Transverse colon (tissue), 4 donors: ENCODE measurements around the gene ZNF143. TPM values are rescaled to one million over a fixed set of nuclear protein-coding genes. Genes with fewer than 3 reads are reported as not detected.

Source experiments
- DNase-seq: peaks from one replicate; pipeline ENCODE4 v3.0.0-alpha.2; 2019
- H3K27ac ChIP-seq, 4 donors: fragments of 200-600 bp; sonication (generic); 2 replicates each; pipeline ENCODE4 v1.5.1; 2016 to 2018; ENCODE audit warnings: inconsistent platforms in 4 of 4
- H3K27me3 ChIP-seq: fragments of 200-600 bp; sonication (generic); 2 replicates; pipeline ENCODE4 v1.5.1; 2017; ENCODE audit warnings: inconsistent platforms
- H3K36me3 ChIP-seq, 4 donors: fragments of 200-600 bp; sonication (generic); 2 replicates each; pipeline ENCODE4 v1.5.1; 2017 to 2019; ENCODE audit warnings: inconsistent platforms in 4 of 4
- H3K4me1 ChIP-seq, 4 donors: fragments of 200-600 bp; sonication (generic); 2 replicates each; pipeline ENCODE4 v1.5.1; 2017 to 2020; ENCODE audit warnings: inconsistent platforms in 4 of 4
- H3K4me3 ChIP-seq, 4 donors: fragments of 200-600 bp; sonication (generic); 1 replicate in 1 of 4; 2 replicates in 3 of 4; pipeline versions ENCODE4 v1.5.1 to v1.6.1; 2017 to 2019; ENCODE audit warnings: inconsistent platforms in 4 of 4
- H3K9me3 ChIP-seq, 2 donors: fragments of 200-600 bp; sonication (generic); 2 replicates each; pipeline ENCODE4 v1.5.1; 2017 to 2019; ENCODE audit warnings: inconsistent platforms in 2 of 2
- EP300 ChIP-seq: sonication (generic); formaldehyde crosslinking; IDR thresholded peaks from one replicate; pipeline ENCODE4 v1.6.1; 2017; ENCODE audit warnings: antibody characterized with exemption, low read depth
- POLR2A ChIP-seq: fragments of 450-650 bp; IDR thresholded peaks from one replicate; pipeline ENCODE4 v1.6.1; 2016; ENCODE audit warnings: antibody characterized with exemption, mild to moderate bottlenecking, moderate library complexity
- POLR2AphosphoS5 ChIP-seq, 3 donors: sonication (generic); formaldehyde crosslinking; IDR thresholded peaks; one replicate each; pipeline ENCODE4 v1.6.1; 2016; ENCODE audit warnings: antibody characterized with exemption in 3 of 3
- whole genome bisulfite sequencing, 2 donors: methylation state at CpG; one replicate each; pipeline ENCODE4 v1.1.5; 2018; ENCODE audit warnings: low coverage in 1 of 2; 5-methylcytosine and 5-hydroxymethylcytosine counted together
- in situ Hi-C, 4 donors: fragments of 200-750 bp; cut with MboI; loops; one replicate each; pipeline versions ENCODE4 v1.15.0 to v1.15.1; 2017; ENCODE audit warnings: low sequenced_read_pairs in 3 of 4, low pct_ligation_motif_present in 1 of 4, low pct_unique_long_range_greater_than_20kb in 1 of 4
- intact Hi-C: fragments of 100-400 bp; cut with DNase I; formaldehyde crosslinking; loops from one replicate; pipeline ENCODE4 v1.15.1; 2023; ENCODE audit warnings: low total_unique reads
- total RNA-seq, 4 donors: library from RNA; depleted of rRNA; stranded (reverse); fragments of >200 nt; gene quantifications; one replicate each; pipeline ENCODE4 v1.1.0, GENCODE V29; 2016
- TF ChIP-seq, protein P1 (sequence below), 5 experiments: fragments of 200-600 bp in 3 of 5; fragments of 450-650 bp in 2 of 5; sonication (generic) in 3 of 5; IDR thresholded peaks; 1 replicate in 2 of 5; 2 replicates in 3 of 5; pipeline ENCODE4 v1.5.1; 2016 to 2017; ENCODE audit warnings: antibody characterized with exemption in 5 of 5, inconsistent platforms in 3 of 5, mild to moderate bottlenecking in 2 of 5, moderate library complexity in 1 of 5

ZNF143 gene
- total RNA-seq, 4 donors from 2014 or later, result 6.6 to 21.8 (median 14.3) TPM

- no peaks in the 10 kb centered on the region for H3K27me3 ChIP-seq
- WGBS, 2 donors, result 87 to 91% methylated on average over 3 to 4 of the region's 4 CpGs
- no peak overlapping the region for H3K27ac ChIP-seq
- H3K36me3 ChIP-seq, result peaks cover 0 to 35% (median 15%) of the 10 kb centered on the region in 4 donors
- no peaks in the 10 kb centered on the region for H3K9me3 ChIP-seq
- in situ Hi-C loops, result no loop called here
- no peak overlapping the region for H3K4me3 ChIP-seq
- no peak for TF ChIP-seq POLR2A
- no peak for TF ChIP-seq POLR2AphosphoS5 (IDR thresholded peaks at IDR 0.05)
- TF ChIP-seq, protein P1, sequence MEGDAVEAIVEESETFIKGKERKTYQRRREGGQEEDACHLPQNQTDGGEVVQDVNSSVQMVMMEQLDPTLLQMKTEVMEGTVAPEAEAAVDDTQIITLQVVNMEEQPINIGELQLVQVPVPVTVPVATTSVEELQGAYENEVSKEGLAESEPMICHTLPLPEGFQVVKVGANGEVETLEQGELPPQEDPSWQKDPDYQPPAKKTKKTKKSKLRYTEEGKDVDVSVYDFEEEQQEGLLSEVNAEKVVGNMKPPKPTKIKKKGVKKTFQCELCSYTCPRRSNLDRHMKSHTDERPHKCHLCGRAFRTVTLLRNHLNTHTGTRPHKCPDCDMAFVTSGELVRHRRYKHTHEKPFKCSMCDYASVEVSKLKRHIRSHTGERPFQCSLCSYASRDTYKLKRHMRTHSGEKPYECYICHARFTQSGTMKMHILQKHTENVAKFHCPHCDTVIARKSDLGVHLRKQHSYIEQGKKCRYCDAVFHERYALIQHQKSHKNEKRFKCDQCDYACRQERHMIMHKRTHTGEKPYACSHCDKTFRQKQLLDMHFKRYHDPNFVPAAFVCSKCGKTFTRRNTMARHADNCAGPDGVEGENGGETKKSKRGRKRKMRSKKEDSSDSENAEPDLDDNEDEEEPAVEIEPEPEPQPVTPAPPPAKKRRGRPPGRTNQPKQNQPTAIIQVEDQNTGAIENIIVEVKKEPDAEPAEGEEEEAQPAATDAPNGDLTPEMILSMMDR (IDR thresholded peaks at IDR 0.05), result no peak
- no peak for TF ChIP-seq EP300
- DNase-seq, result no peak
- intact Hi-C loops, result no loop called here
- H3K4me1 ChIP-seq, result no peaks in the 10 kb centered on the region
Measured at GRCh38 chr11:9470765-9471164, 10.0 kb downstream of the ZNF143 start.

- TF ChIP-seq EP300, result no peak
- TF ChIP-seq, protein P1 (IDR thresholded peaks at IDR 0.05), result no peak
- TF ChIP-seq POLR2A, result no peak
- no peak for TF ChIP-seq POLR2AphosphoS5 (IDR thresholded peaks at IDR 0.05)
- H3K27me3 ChIP-seq, result no peaks in the 10 kb centered on the region
- no peaks in the 10 kb centered on the region for H3K9me3 ChIP-seq
- intact Hi-C loops, result no loop called here
- no peaks in the 10 kb centered on the region for H3K4me1 ChIP-seq
- DNase-seq, result no peak
- in situ Hi-C loops, result no loop called here
- no peak overlapping the region for H3K4me3 ChIP-seq
- no peak overlapping the region for H3K27ac ChIP-seq
- peaks cover 0 to 38% (median 17%) of the 10 kb centered on the region in 4 donors for H3K36me3 ChIP-seq
Measured at GRCh38 chr11:9473408-9473807, 12.6 kb downstream of the ZNF143 start.

- TF ChIP-seq POLR2A, result no peak
- TF ChIP-seq, protein P1 (IDR thresholded peaks at IDR 0.05), result no peak
- no peak for TF ChIP-seq POLR2AphosphoS5 (IDR thresholded peaks at IDR 0.05)
- TF ChIP-seq EP300, result no peak
- in situ Hi-C loops, result no loop called here
- no peaks in the 10 kb centered on the region for H3K4me1 ChIP-seq
- no peaks in the 10 kb centered on the region for H3K27me3 ChIP-seq
- no peak overlapping the region for H3K27ac ChIP-seq
- H3K4me3 ChIP-seq, result no peak overlapping the region
- no peak for DNase-seq
- peaks cover 0 to 27% (median 13%) of the 10 kb centered on the region in 4 donors for H3K36me3 ChIP-seq
- intact Hi-C loops, result no loop called here
- H3K9me3 ChIP-seq, result no peaks in the 10 kb centered on the region
- WGBS, 2 donors, result 40 to 70% methylated on average over 2 of the region's 2 CpGs
Measured at GRCh38 chr11:9479899-9480298, 19.1 kb downstream of the ZNF143 start.

DNA sequence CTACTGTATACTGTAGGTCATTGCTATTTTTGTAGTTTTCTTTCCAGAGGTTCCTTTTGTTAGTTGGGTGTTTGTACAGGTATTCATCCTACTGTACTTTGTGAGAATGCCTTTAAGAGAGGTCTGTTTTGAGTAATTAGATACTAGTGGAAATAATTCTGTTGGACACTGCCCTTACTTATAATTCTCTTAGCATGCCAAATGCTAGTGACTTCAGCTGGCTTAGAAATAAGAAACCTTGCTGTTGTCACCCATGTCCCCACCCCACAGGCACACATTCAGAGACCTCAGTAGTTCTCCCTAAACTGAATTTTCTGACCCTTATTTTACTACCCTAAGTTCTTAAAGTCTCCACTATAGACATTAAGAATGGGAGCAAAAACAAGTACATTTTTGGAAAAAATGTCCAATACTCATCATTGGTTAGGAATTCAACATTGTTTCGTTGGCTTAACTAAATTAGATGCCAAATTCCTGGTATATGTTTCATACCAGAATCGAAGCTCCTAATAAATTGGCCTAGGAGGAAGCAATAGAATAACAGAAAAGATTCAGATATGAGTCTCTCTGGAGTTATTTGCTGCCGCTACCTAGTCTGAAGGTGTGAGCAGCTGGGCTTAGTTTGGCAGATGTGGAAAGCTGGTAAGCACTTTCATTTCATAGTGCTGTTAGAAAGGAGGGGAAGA, 28.4 kb downstream of the ZNF143 start:
- no peak overlapping the region for H3K27ac ChIP-seq
- H3K27me3 ChIP-seq, result no peaks in the 10 kb centered on the region
- DNase-seq, result no peak
- TF ChIP-seq POLR2AphosphoS5 (IDR thresholded peaks at IDR 0.05), result no peak
- no peak for TF ChIP-seq POLR2A
- TF ChIP-seq, protein P1 (IDR thresholded peaks at IDR 0.05), result no peak
- no peak for TF ChIP-seq EP300
- in situ Hi-C loops, result no loop called here
- WGBS, 2 donors, result 81 to 88% methylated on average over 3 of the region's 3 CpGs
- H3K9me3 ChIP-seq, result no peaks in the 10 kb centered on the region
- intact Hi-C loops, result no loop called here
- H3K4me1 ChIP-seq, result no peaks in the 10 kb centered on the region
- H3K4me3 ChIP-seq, result no peak overlapping the region
- peaks cover 0 to 32% (median 5%) of the 10 kb centered on the region in 4 donors for H3K36me3 ChIP-seq
